ENCODE data around the gene EMSY.
"Not testable (repeated sequence)": the region's sequence is repeated elsewhere in the genome, so short reads cannot be mapped to it uniquely, and the experiment has no call there.

The EMSY gene

GRCh38 chr11:76592961-76593360 lies 148.1 kb downstream of the EMSY start:
- H3K9me3 Mint-ChIP-seq = peaks cover 6% of the 10 kb centered on the region
- H3K4me1 Mint-ChIP-seq = peaks cover 21% of the 10 kb centered on the region
- no peak overlapping the region for H3K27ac Mint-ChIP-seq
- DNase-seq = no peak
- H3K4me3 Mint-ChIP-seq = no peak overlapping the region
- H3K27me3 Mint-ChIP-seq (ENCODE audit: low read depth, poor library complexity) = peaks cover 6% of the 10 kb centered on the region
- TF ChIP-seq, protein P1, sequence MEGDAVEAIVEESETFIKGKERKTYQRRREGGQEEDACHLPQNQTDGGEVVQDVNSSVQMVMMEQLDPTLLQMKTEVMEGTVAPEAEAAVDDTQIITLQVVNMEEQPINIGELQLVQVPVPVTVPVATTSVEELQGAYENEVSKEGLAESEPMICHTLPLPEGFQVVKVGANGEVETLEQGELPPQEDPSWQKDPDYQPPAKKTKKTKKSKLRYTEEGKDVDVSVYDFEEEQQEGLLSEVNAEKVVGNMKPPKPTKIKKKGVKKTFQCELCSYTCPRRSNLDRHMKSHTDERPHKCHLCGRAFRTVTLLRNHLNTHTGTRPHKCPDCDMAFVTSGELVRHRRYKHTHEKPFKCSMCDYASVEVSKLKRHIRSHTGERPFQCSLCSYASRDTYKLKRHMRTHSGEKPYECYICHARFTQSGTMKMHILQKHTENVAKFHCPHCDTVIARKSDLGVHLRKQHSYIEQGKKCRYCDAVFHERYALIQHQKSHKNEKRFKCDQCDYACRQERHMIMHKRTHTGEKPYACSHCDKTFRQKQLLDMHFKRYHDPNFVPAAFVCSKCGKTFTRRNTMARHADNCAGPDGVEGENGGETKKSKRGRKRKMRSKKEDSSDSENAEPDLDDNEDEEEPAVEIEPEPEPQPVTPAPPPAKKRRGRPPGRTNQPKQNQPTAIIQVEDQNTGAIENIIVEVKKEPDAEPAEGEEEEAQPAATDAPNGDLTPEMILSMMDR (IDR thresholded peaks at IDR 0.05) = no peak
- no peaks in the 10 kb centered on the region for H3K36me3 Mint-ChIP-seq (ENCODE audit: low read depth)

- not testable (repeated sequence) for H3K36me3 Mint-ChIP-seq (ENCODE audit: low read depth); H3K27me3 Mint-ChIP-seq (ENCODE audit: low read depth, poor library complexity); H3K9me3 Mint-ChIP-seq; H3K27ac Mint-ChIP-seq; H3K4me3 Mint-ChIP-seq; DNase-seq
- peaks cover 17% of the 10 kb centered on the region for H3K4me1 Mint-ChIP-seq
Measured at GRCh38 chr11:76595091-76595490, 150.3 kb downstream of the EMSY start.

- peaks cover 11% of the 10 kb centered on the region for H3K4me1 Mint-ChIP-seq
- no peak overlapping the region for H3K4me3 Mint-ChIP-seq
- no peak for DNase-seq
- peaks cover 6% of the 10 kb centered on the region for H3K9me3 Mint-ChIP-seq
- TF ChIP-seq, protein P1 (IDR thresholded peaks at IDR 0.05) = no peak
- no peaks in the 10 kb centered on the region for H3K36me3 Mint-ChIP-seq (ENCODE audit: low read depth)
- peak overlapping the region; percentile 69 for H3K27ac Mint-ChIP-seq
- H3K27me3 Mint-ChIP-seq (ENCODE audit: low read depth, poor library complexity) = no peaks in the 10 kb centered on the region
Measured at GRCh38 chr11:76596652-76597051, 151.8 kb downstream of the EMSY start.

GRCh38 chr11:76597533-76598425 lies 153.0 kb downstream of the EMSY start:
- H3K27me3 Mint-ChIP-seq (ENCODE audit: low read depth, poor library complexity) = peaks cover under 1% of the 10 kb centered on the region
- peaks cover 6% of the 10 kb centered on the region for H3K9me3 Mint-ChIP-seq
- DNase-seq = no peak
- H3K36me3 Mint-ChIP-seq (ENCODE audit: low read depth) = no peaks in the 10 kb centered on the region
- TF ChIP-seq, protein P1 (IDR thresholded peaks at IDR 0.05) = no peak
- no peak overlapping the region for H3K4me3 Mint-ChIP-seq
- H3K4me1 Mint-ChIP-seq = peaks cover 11% of the 10 kb centered on the region
- peak overlapping the region; percentile 83 for H3K27ac Mint-ChIP-seq

DNA sequence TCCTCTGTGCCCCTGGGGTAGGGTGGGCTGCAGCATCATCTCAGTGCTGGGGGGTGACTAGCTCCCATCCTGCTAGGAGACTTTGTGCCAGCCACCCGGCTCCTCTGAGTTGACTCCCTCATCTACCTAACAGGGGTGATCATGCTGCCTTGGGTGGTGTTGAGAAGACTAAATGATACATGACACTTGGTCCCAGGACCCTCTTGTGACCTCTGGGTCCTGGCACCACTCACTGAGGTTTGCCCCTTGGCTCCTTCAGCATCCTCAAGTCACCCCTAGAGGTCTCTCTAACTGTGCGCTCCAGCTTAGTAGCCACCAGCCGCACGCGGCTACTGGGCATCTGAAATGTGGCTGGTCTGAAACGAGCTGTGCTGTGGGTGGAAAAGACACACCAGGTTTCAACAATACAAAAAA lies 153.6 kb downstream of the EMSY start:
- Mint-ChIP-seq H3K9me3 (peaks cover 6% of the 10 kb centered on the region), H3K4me1 (peaks cover 11% of the 10 kb centered on the region), H3K36me3 (ENCODE audit: low read depth) (no peaks in the 10 kb centered on the region), H3K4me3 (no peak overlapping the region), H3K27ac (no peak overlapping the region), H3K27me3 (ENCODE audit: low read depth, poor library complexity) (peaks cover 5% of the 10 kb centered on the region)
- TF ChIP-seq, protein P1 (IDR thresholded peaks at IDR 0.05) = peak; percentile 49
- peak; percentile 47 for DNase-seq

DNA sequence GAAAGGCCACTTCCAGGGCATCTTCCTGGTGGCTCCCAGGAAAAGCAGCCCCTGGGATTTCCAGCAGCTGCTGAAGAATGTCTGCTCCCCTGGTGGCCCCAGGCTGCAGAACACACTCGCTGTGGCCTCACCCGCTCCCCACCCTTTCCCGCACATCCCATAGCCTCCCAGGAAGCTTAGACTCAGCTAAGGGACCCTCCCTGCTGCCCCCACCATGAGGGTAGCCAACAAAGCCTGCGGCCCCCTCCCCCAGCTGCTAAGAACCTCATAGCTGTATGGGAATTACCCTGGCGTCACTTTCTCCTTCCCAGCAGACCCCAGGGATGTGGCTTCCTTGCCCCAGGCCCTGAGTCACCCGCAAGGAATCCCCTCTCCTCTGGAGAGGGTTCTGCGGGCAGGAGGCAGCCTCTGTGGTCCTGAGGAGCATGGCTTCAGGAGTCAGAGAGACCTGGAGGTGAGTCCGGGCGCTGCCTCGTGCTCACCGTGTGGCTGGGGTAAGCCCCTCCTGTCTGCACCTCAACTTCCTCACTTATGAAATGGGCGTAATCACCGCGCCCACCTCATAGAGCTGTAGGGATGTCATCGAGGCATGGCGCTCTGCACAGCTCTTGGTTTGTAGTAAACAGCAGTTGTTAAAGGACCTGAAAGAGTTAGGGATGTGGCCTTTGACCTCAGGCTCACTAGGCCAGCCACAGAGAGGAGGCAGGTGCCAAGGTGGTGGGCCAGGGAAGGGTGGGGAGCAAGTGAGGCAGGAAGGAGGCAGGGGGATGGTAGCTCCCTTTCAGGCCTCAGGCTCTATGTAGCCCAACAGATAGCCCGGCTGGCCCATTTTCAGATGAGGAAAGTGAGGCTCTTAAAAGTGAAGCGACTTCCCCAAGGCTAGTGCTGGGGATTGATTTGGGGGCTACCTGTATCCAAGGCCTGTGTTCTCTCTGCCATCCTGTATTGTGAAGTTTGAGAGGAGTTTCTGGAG lies 154.5 kb downstream of the EMSY start:
- Mint-ChIP-seq H3K27ac (no peak overlapping the region), H3K9me3 (peaks cover 5% of the 10 kb centered on the region), H3K4me3 (no peak overlapping the region), H3K27me3 (ENCODE audit: low read depth, poor library complexity) (peaks cover 7% of the 10 kb centered on the region), H3K36me3 (ENCODE audit: low read depth) (no peaks in the 10 kb centered on the region), H3K4me1 (peaks cover 13% of the 10 kb centered on the region)
- DNase-seq = no peak
- TF ChIP-seq, protein P1 (IDR thresholded peaks at IDR 0.05) = no peak

Data from nephron progenitor cell (in vitro differentiated cells).